GM12878 (cell line): ENCODE measurements around the gene GCLM. TPM values are rescaled to one million over a fixed set of nuclear protein-coding genes. Genes with fewer than 3 reads are reported as not detected.

Source experiments
- ATAC-seq: fragments of 200-7000 bp; cut with Tn5 transposase; 3 replicates; pipeline ENCODE4 v1.9.1; 2020; ENCODE audit warnings: mild to moderate bottlenecking, moderate library complexity
- BruUV-seq: library from RNA; stranded (reverse); fragments of 400-500 nt; replicated peaks from 2 replicates; lab custom pipeline; 2021; lab: Mats Ljungman, UMichigan
- CTCF ChIA-PET: fragments of 300-600 bp; sonication (Branson Sonifier 250); formaldehyde crosslinking; extraction: SDS; loops from one replicate; lab custom pipeline; 2021; ENCODE audit warnings: inconsistent platforms; lab: Yijun Ruan, JAX
- POLR2A ChIA-PET: fragments of 350-600 bp; formaldehyde crosslinking; extraction: SDS; loops from one replicate; lab custom pipeline; 2021; ENCODE audit warnings: inconsistent platforms; lab: Charles Lee
- RAD21 ChIA-PET: fragments of 300-600 bp; sonication (Branson Sonifier 250); formaldehyde crosslinking; loops from one replicate; lab custom pipeline; 2023; ENCODE audit warnings: antibody characterized with exemption; ENCODE audit not compliant: unreplicated experiment; lab: Charles Lee
- SMC1A ChIA-PET: fragments of 300-600 bp; sonication (Branson Sonifier 250); formaldehyde crosslinking; loops from one replicate; lab custom pipeline; 2023; ENCODE audit not compliant: unreplicated experiment, uncharacterized antibody; lab: Charles Lee
- DNase-seq: peaks from one replicate; pipeline ENCODE4 v3.0.0-alpha.2; 2011; ENCODE audit warnings: low read depth, low spot score
- FAIRE-seq: peaks from 3 replicates; lab custom pipeline; 2011; peaks lifted over from hg19 to GRCh38; lab: Jason Lieb, UNC
- H2AFZ ChIP-seq: 2 replicates; pipeline ENCODE4 v1.6.0; 2011; ENCODE audit warnings: low read depth, low read length, control low read depth; ENCODE audit not compliant: control insufficient read depth
- H3K27ac ChIP-seq: 2 replicates; pipeline ENCODE4 v1.5.1; 2011; ENCODE audit warnings: control low read depth; ENCODE audit not compliant: control insufficient read depth, insufficient read depth
- H3K27me3 ChIP-seq, 2 experiments: replicated peaks in 1 of 2; 2 replicates each; pipeline versions ENCODE4 v1.6.0 to v1.6.1; 2011; ENCODE audit warnings: low read length in 1 of 2; ENCODE audit not compliant: control insufficient read depth in 2 of 2, insufficient read depth in 2 of 2
- H3K36me3 ChIP-seq, 2 experiments: 2 replicates each; pipeline ENCODE4 v1.5.1; 2011; ENCODE audit warnings: low read length in 1 of 2; ENCODE audit not compliant: control insufficient read depth in 2 of 2, insufficient read depth in 2 of 2
- H3K4me1 ChIP-seq: 2 replicates; pipeline ENCODE4 v1.6.1; 2011; ENCODE audit warnings: mild to moderate bottlenecking, low read length, moderate library complexity, mixed read lengths; ENCODE audit not compliant: control insufficient read depth, insufficient read depth
- H3K4me2 ChIP-seq: 2 replicates; pipeline ENCODE4 v1.6.0; 2011; ENCODE audit warnings: control low read depth; ENCODE audit not compliant: control insufficient read depth, insufficient read depth
- H3K4me3 ChIP-seq: fragments of 200-600 bp; sonication (generic); 2 replicates; pipeline ENCODE4 v1.5.1; 2016
- H3K79me2 ChIP-seq: 2 replicates; pipeline ENCODE4 v1.6.0; 2011; ENCODE audit warnings: low read length; ENCODE audit not compliant: control insufficient read depth, insufficient read depth
- H3K9ac ChIP-seq: 2 replicates; pipeline ENCODE4 v1.8.0; 2011; ENCODE audit warnings: low read length, control low read depth, mixed read lengths; ENCODE audit not compliant: control insufficient read depth, insufficient read depth
- H3K9me3 ChIP-seq: replicated peaks from 3 replicates; pipeline ENCODE4 v1.5.1; 2011; ENCODE audit warnings: mild to moderate bottlenecking, low read length; ENCODE audit not compliant: control insufficient read depth, insufficient read depth
- H4K20me1 ChIP-seq: 2 replicates; pipeline ENCODE4 v1.6.0; 2011; ENCODE audit not compliant: control insufficient read depth, insufficient read depth
- BHLHE40 ChIP-seq, 2 experiments: fragments of 450-650 bp in 1 of 2; IDR thresholded peaks; 2 replicates each; pipeline ENCODE4 v1.6.1; 2011 to 2017; ENCODE audit warnings: low read depth in 2 of 2, borderline replicate concordance in 1 of 2, improper control_type of control experiment in 1 of 2, low read length in 1 of 2, mild to moderate bottlenecking in 1 of 2
- CBX3 ChIP-seq: fragments of 200-600 bp; sonication (generic); IDR thresholded peaks from 2 replicates; pipeline ENCODE4 v1.6.1; 2016; ENCODE audit warnings: low read depth, borderline replicate concordance
- HDGF ChIP-seq: fragments of 450-650 bp; IDR thresholded peaks from 2 replicates; pipeline ENCODE4 v1.6.1; 2016; ENCODE audit warnings: antibody characterized with exemption
- IKZF1 ChIP-seq: fragments of 450-650 bp; conservative IDR thresholded peaks from 2 replicates; pipeline ENCODE4 v1.6.1; 2017; ENCODE audit warnings: antibody characterized with exemption, mild to moderate bottlenecking
- JUND ChIP-seq: IDR thresholded peaks from 2 replicates; pipeline ENCODE4 v1.6.1; 2012; ENCODE audit warnings: low read depth, mild to moderate bottlenecking, low read length, improper control_type of control experiment, moderate library complexity
- LARP7 ChIP-seq: fragments of 450-650 bp; IDR thresholded peaks from 2 replicates; pipeline ENCODE4 v1.6.1; 2017; ENCODE audit warnings: mild to moderate bottlenecking
- MYC ChIP-seq: IDR thresholded peaks from 2 replicates; pipeline ENCODE4 v1.6.1; 2011; ENCODE audit warnings: mild to moderate bottlenecking, low read length, moderate library complexity, inconsistent platforms; ENCODE audit not compliant: insufficient read depth, insufficient replicate concordance, insufficient read length, severe bottlenecking
- NBN ChIP-seq: fragments of 450-650 bp; IDR thresholded peaks from 2 replicates; pipeline ENCODE4 v1.6.1; 2016
- NKRF ChIP-seq: fragments of 450-650 bp; conservative IDR thresholded peaks from 2 replicates; pipeline ENCODE4 v1.6.1; 2017; ENCODE audit warnings: mild to moderate bottlenecking, moderate library complexity
- RCOR1 ChIP-seq: conservative IDR thresholded peaks from 2 replicates; pipeline ENCODE4 v1.6.1; 2012; ENCODE audit warnings: low read depth, low read length, improper control_type of control experiment
- RUNX3 ChIP-seq: IDR thresholded peaks from 2 replicates; pipeline ENCODE4 v1.6.1; 2012; ENCODE audit warnings: low read length, inconsistent platforms
- SUPT20H ChIP-seq: IDR thresholded peaks from 2 replicates; pipeline ENCODE4 v1.6.1; 2011; ENCODE audit warnings: low read depth, mild to moderate bottlenecking, low read length, moderate library complexity, borderline replicate concordance; ENCODE audit not compliant: control insufficient read depth
- TARDBP ChIP-seq: IDR thresholded peaks from 2 replicates; pipeline ENCODE4 v1.6.1; 2016; ENCODE audit warnings: borderline replicate concordance
- TCF12 ChIP-seq: IDR thresholded peaks from 2 replicates; pipeline ENCODE4 v1.6.1; 2011; ENCODE audit warnings: low read depth, mild to moderate bottlenecking, low read length
- ZNF207 ChIP-seq: fragments of 450-650 bp; IDR thresholded peaks from 2 replicates; pipeline ENCODE4 v1.6.1; 2014; ENCODE audit warnings: antibody characterized with exemption, mild to moderate bottlenecking, borderline replicate concordance
- ZSCAN29 ChIP-seq: fragments of 450-650 bp; IDR thresholded peaks from 2 replicates; pipeline ENCODE4 v1.6.1; 2017; ENCODE audit warnings: mild to moderate bottlenecking, moderate library complexity
- WGBS: methylation state at CpG from one replicate; pipeline ENCODE4 v1.1.6; 2016; ENCODE audit warnings: low lambda C conversion rate; ENCODE audit not compliant: insufficient replicate concordance, insufficient coverage; ENCODE audit errors: missing lambda C conversion rate; 5-methylcytosine and 5-hydroxymethylcytosine counted together
- in situ Hi-C: fragments of 300-500 bp; cut with MboI; formaldehyde crosslinking; loops from 9 replicates; pipeline ENCODE4 v1.14.3; 2018; ENCODE audit warnings: mixed read lengths
- intact Hi-C: fragments of 100-400 bp; cut with micrococcal nuclease; formaldehyde crosslinking; loops from one replicate; pipeline ENCODE4 v1.14.2; 2022; ENCODE audit not compliant: unreplicated experiment
- polyA plus RNA-seq, 11 experiments: library from polyadenylated mRNA; depleted of rRNA in 4 of 11; unstranded in 6 of 11; stranded (reverse) in 5 of 11; fragments of >200 nt; fragmentation: Nextera tagmentation in 4 of 11; fragmentation: Illumina TruSeq in 1 of 11; extraction: Ambion mirVana in 4 of 11; extraction: Trizol in 1 of 11; gene quantifications; 1 replicate in 1 of 11; 2 replicates in 10 of 11; pipeline versions ENCODE4 v1.2.1 to v1.2.3, GENCODE V29; 2011 to 2016; ENCODE audit warnings: inconsistent platforms in 2 of 11, missing spikeins in 2 of 11, low read depth in 1 of 11
- total RNA-seq, 4 experiments: library from RNA; depleted of rRNA in 3 of 4; stranded (reverse); fragments of >200 nt in 3 of 4; fragmentation: Illumina TruSeq in 1 of 4; extraction: Trizol in 1 of 4; gene quantifications; 2 replicates each; pipeline versions ENCODE4 v1.2.1 to v1.2.3, GENCODE V29; 2013 to 2021
- TF ChIP-seq, protein P1 (sequence below): IDR thresholded peaks from 2 replicates; pipeline ENCODE4 v1.6.1; 2011; ENCODE audit warnings: mild to moderate bottlenecking, low read depth, low read length, moderate library complexity; ENCODE audit not compliant: insufficient replicate concordance
- TF ChIP-seq, protein P2 (sequence below): fragments of 450-650 bp; IDR thresholded peaks from 2 replicates; pipeline ENCODE4 v1.6.1; 2016; ENCODE audit warnings: mild to moderate bottlenecking

The GCLM gene
- total and polyA plus RNA-seq, 10 of the 15 experiments (the other 5 are each of a cell fraction or from before 2014, with no cell fraction given): 2.6 to 17.3 (median 6.9) TPM

GRCh38 chr1:93908394-93909145, 660 bp downstream of the GCLM start:
- ChIA-PET CTCF (interaction anchor here (0.8 to 2.2 kb wide), 3 partner anchors 13 to 279 kb away, joined by 3 to 12 read pairs (median 3); no protein-coding TSS in a partner anchor), RAD21 (interaction anchor here (1.7 kb wide), 1 partner anchor 29 kb away, joined by 4 read pairs; the partner anchor contains the start of gene DNTTIP2), POLR2A (no interaction called here), SMC1A (interaction anchor here (0.6 to 1.1 kb wide), 4 partner anchors 13 to 63 kb away, joined by 3 to 4 read pairs (median 3); no protein-coding TSS in a partner anchor)
- Histone ChIP-seq H3K36me3 (no peaks in the 10 kb centered on the region), H3K9me3 (no peaks in the 10 kb centered on the region), H3K27me3 (no peaks in the 10 kb centered on the region), H3K4me3 (peak overlapping the region; percentile 74), H3K9ac (peak overlapping the region; percentile 73), H4K20me1 (no peaks in the 10 kb centered on the region), H3K27ac (peak overlapping the region; percentile 42; the same call in 1 of the 2 replicates), H2AFZ (peak overlapping the region; percentile 87), H3K4me2 (peak overlapping the region; percentile 82), H3K79me2 (peaks cover 37% of the 10 kb centered on the region), H3K4me1 (no peaks in the 10 kb centered on the region; the same call in 1 of the 2 replicates)
- in situ Hi-C loops (no loop called here), intact Hi-C loops (loop anchor here (1.0 to 2.0 kb wide), 2 partner anchors 29 to 62 kb away; partner anchors contain the start of gene DNTTIP2)
- ATAC-seq: peak; percentile 59
- no peak for TF ChIP-seq TARDBP
- no peak for TF ChIP-seq NBN
- TF ChIP-seq TCF12: peak; percentile 52; the same call in 1 of the 2 replicates
- TF ChIP-seq HDGF: no peak
- no peak for TF ChIP-seq CBX3
- TF ChIP-seq LARP7: peak; percentile 41
- no peak for TF ChIP-seq IKZF1
- no peak for TF ChIP-seq ZSCAN29
- TF ChIP-seq, protein P1, sequence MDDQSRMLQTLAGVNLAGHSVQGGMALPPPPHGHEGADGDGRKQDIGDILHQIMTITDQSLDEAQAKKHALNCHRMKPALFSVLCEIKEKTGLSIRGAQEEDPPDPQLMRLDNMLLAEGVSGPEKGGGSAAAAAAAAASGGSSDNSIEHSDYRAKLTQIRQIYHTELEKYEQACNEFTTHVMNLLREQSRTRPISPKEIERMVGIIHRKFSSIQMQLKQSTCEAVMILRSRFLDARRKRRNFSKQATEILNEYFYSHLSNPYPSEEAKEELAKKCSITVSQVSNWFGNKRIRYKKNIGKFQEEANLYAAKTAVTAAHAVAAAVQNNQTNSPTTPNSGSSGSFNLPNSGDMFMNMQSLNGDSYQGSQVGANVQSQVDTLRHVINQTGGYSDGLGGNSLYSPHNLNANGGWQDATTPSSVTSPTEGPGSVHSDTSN: peak; percentile 36
- TF ChIP-seq RCOR1: no peak
- TF ChIP-seq NKRF: no peak
- no peak for TF ChIP-seq SUPT20H
- no peak for TF ChIP-seq ZNF207
- peak; percentile 29; the same call in 1 of the 2 replicates for TF ChIP-seq RUNX3
- TF ChIP-seq, protein P2, sequence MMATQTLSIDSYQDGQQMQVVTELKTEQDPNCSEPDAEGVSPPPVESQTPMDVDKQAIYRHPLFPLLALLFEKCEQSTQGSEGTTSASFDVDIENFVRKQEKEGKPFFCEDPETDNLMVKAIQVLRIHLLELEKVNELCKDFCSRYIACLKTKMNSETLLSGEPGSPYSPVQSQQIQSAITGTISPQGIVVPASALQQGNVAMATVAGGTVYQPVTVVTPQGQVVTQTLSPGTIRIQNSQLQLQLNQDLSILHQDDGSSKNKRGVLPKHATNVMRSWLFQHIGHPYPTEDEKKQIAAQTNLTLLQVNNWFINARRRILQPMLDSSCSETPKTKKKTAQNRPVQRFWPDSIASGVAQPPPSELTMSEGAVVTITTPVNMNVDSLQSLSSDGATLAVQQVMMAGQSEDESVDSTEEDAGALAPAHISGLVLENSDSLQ: peak; percentile 76
- peak in 1 of 2 experiments; percentile 29; a peak in 1 of 4 replicates for TF ChIP-seq BHLHE40 (IDR thresholded peaks at IDR 0.05; ENCODE audit: borderline replicate concordance in 1 of 2, low read depth in 2 of 2, low read length in 1 of 2)
- no peak for TF ChIP-seq JUND
- TF ChIP-seq MYC: peak; percentile 54
- DNase-seq: no peak
- 1% methylated on average over 42 of the region's 49 CpGs for WGBS
- no TSS peak for BruUV-seq
- no peak for FAIRE-seq
